ENCODE data around the gene MRTFA. TPM values are rescaled to one million over a fixed set of nuclear protein-coding genes. Genes with fewer than 3 reads are reported as not detected.

The MRTFA gene
- total RNA-seq, 4 donors from 2014 or later = 32.6 to 173 (median 76.1) TPM

DNA sequence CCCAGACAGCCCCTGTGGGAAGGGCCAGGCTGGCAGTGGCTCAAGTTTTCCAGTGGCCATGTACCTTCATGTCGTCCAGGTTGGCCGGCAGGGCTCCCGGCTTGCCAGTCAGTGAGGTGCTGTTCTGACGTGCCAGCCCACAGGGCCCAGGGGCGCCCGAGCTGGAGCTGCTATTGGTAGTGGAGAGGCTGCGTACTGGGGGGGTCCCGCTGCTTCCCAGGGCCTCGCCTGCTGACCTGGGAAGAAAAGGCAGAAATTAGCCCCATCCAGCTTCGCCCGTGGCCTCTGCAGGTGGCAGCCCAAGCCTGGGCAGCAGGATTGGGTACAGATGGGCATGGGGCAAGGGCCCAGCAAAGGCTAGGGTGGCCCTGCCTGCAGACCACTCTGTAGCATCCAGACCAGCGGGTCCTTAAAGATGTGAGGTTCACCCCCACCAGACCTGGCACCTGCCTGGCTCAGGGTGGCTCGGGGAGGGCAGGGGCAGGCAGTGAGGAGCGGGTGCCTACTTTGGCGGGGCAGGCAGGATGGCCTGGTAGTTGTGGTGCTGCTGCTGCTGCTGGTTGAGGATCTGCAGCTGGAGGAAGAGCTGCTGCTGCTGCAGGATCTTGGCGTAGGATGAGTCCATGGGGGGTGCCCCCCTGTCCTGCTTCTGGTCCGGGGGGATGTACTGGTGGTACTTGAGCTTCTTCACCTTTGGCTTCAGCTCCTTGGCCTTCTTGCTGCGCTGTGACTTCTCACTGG, 216.0 kb downstream of the MRTFA start:
- intact Hi-C loops (cut with DNase I; ENCODE audit: low total_unique reads) = no loop called here
- DNase-seq = no peak
- no peak overlapping the region for H3K4me3 ChIP-seq
- no peaks in the 10 kb centered on the region for H3K36me3 ChIP-seq
- H3K27ac ChIP-seq = no peak overlapping the region
- no peaks in the 10 kb centered on the region for H3K9me3 ChIP-seq
- no peaks in the 10 kb centered on the region for H3K4me1 ChIP-seq
- TF ChIP-seq, protein P1, sequence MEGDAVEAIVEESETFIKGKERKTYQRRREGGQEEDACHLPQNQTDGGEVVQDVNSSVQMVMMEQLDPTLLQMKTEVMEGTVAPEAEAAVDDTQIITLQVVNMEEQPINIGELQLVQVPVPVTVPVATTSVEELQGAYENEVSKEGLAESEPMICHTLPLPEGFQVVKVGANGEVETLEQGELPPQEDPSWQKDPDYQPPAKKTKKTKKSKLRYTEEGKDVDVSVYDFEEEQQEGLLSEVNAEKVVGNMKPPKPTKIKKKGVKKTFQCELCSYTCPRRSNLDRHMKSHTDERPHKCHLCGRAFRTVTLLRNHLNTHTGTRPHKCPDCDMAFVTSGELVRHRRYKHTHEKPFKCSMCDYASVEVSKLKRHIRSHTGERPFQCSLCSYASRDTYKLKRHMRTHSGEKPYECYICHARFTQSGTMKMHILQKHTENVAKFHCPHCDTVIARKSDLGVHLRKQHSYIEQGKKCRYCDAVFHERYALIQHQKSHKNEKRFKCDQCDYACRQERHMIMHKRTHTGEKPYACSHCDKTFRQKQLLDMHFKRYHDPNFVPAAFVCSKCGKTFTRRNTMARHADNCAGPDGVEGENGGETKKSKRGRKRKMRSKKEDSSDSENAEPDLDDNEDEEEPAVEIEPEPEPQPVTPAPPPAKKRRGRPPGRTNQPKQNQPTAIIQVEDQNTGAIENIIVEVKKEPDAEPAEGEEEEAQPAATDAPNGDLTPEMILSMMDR (IDR thresholded peaks at IDR 0.05) = no peak
- no peak for TF ChIP-seq POLR2A (IDR thresholded peaks at IDR 0.05)
- H3K27me3 ChIP-seq = no peaks in the 10 kb centered on the region

DNA sequence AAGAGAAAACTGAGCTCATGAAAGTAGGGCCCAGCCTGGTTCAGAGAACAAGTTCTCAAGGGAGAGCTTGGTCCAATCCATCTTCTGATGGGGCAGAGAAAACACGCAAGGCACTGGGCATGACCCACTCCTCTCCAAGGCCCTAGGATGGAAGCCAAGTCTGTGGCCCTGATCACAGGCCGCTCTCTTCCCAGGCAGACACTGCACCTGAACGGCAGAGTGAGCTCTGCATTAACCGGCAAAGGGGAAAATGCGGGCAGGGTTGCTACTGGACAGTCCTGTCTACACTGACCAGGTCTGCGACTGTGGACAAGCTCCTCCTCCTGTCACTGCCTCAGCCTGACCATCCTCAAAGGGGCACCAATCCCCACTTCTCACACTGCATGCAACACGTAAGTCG, 216.8 kb downstream of the MRTFA start:
- H3K4me3 ChIP-seq = no peak overlapping the region
- no peak overlapping the region for H3K27ac ChIP-seq
- intact Hi-C loops (cut with DNase I; ENCODE audit: low total_unique reads) = no loop called here
- no peak for DNase-seq
- H3K9me3 ChIP-seq = no peaks in the 10 kb centered on the region
- no peaks in the 10 kb centered on the region for H3K27me3 ChIP-seq
- H3K4me1 ChIP-seq = no peaks in the 10 kb centered on the region
- H3K36me3 ChIP-seq = no peaks in the 10 kb centered on the region
- TF ChIP-seq, protein P1 (IDR thresholded peaks at IDR 0.05) = no peak
- TF ChIP-seq POLR2A (IDR thresholded peaks at IDR 0.05) = no peak

DNA sequence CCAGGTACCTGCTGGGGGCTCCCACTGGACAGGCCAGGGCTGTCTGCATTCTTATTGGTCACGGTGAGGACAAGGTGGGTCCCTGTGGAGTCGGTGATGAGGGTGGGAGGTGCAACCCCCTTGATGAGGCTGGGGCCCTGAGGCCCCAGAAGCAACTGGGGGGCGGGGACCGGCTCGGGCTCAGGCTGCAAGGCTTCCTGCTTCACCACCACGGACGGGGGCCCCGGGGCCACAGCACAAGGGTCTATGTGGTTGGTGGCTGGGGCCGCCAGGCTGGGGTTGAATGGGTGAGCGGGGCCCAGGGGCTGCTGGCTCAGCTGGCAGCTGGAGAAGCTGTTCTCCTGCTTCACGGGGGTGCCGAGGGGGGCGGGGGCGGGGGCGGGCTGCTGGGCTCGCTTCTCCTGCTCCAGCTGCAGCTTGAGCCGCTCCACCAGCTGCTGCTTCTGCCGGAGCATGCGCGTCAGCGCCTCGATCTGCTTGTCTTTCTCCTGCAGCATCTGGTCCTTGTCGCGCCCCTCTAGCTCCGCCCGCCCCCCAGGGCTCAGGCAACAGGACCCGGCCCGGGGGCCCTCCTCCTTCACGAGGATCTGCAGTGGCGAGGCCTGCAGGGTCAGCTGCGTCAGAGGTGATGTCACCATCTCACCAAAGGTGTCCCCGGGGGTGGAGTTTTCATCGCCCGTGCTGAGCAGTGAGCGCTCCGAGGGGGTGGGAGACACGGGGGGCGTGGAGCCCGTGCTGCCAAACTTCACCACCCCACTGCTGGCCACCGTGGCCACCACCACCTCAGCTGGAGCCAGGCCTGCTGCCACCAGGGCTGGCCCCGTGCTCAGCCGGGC, 217.9 kb downstream of the MRTFA start:
- TF ChIP-seq, protein P1 (IDR thresholded peaks at IDR 0.05) = no peak
- no peak for TF ChIP-seq POLR2A (IDR thresholded peaks at IDR 0.05)
- H3K9me3 ChIP-seq = no peaks in the 10 kb centered on the region
- no peak overlapping the region for H3K27ac ChIP-seq
- DNase-seq = no peak
- no peaks in the 10 kb centered on the region for H3K4me1 ChIP-seq
- H3K36me3 ChIP-seq = no peaks in the 10 kb centered on the region
- H3K27me3 ChIP-seq = no peaks in the 10 kb centered on the region
- H3K4me3 ChIP-seq = no peak overlapping the region
- intact Hi-C loops (cut with DNase I; ENCODE audit: low total_unique reads) = no loop called here

DNA sequence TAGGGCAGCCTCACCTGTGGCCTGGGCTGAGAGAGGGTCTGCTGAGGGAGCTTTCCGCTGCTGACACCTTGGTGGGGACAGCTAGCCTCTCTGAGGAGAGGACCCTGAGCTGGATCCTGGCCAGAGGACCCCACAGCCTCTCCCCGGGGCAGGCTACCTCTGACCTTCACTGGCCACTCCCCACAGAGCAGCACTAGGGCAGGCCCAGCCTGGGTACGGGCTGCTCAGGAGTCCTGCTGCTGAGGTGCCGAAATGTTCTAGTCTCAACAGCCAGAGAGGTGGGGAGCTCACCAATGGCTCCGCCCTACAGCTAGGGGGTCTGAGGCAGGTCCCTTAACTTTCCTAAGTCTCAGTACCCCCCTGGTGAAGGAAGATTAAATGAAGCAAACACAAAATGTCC, 218.6 kb downstream of the MRTFA start:
- DNase-seq = no peak
- intact Hi-C loops (cut with DNase I; ENCODE audit: low total_unique reads) = no loop called here
- Histone ChIP-seq H3K9me3 (no peaks in the 10 kb centered on the region), H3K4me1 (no peaks in the 10 kb centered on the region), H3K27me3 (no peaks in the 10 kb centered on the region), H3K27ac (no peak overlapping the region), H3K36me3 (no peaks in the 10 kb centered on the region), H3K4me3 (no peak overlapping the region)
- TF ChIP-seq, protein P1 (IDR thresholded peaks at IDR 0.05) = no peak
- no peak for TF ChIP-seq POLR2A (IDR thresholded peaks at IDR 0.05)

DNA sequence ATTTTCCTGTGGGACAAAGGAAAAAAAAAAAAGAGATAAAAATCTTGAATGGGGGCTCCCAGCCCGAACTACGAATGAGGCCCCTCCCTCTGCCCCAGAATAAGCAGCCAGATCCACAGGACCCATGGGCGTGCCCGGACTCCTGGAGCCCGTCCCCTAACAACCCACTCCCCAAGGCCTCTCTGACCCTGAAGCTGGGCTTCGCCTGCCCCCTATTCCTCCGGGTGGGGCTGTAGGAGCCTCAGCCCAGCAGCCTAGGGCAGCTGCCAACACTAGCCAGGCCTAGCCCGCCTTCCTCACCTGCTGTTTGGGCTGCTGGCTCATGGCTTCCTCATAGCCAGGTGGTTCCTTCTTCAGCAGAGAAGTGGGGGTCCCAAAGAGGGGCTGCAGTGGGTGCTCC, 219.5 kb downstream of the MRTFA start:
- Histone ChIP-seq H3K9me3 (no peaks in the 10 kb centered on the region), H3K36me3 (no peaks in the 10 kb centered on the region), H3K4me1 (no peaks in the 10 kb centered on the region), H3K4me3 (no peak overlapping the region), H3K27ac (no peak overlapping the region), H3K27me3 (no peaks in the 10 kb centered on the region)
- DNase-seq = no peak
- intact Hi-C loops (cut with DNase I; ENCODE audit: low total_unique reads) = no loop called here
- TF ChIP-seq, protein P1 (IDR thresholded peaks at IDR 0.05) = no peak
- TF ChIP-seq POLR2A (IDR thresholded peaks at IDR 0.05) = no peak

Measured in uterus (tissue), 4 donors.